Measurements from ENCODE around the gene GLRX5. TPM values are rescaled to one million over a fixed set of nuclear protein-coding genes. Genes with fewer than 3 reads are reported as not detected.
A peak's percentile ranks its signal among the peaks of the same experiment; 100 is the strongest.

GLRX5 gene
- total RNA-seq, 3 donors from 2014 or later: 29.1 to 36.1 (median 33.6) TPM

GRCh38 chr14:95525999-95526398, 8.9 kb upstream of the GLRX5 start:
- TF ChIP-seq CTCF (IDR thresholded peaks at IDR 0.05) (no peak), POLR2A (IDR thresholded peaks at IDR 0.05) (no peak), POLR2AphosphoS5 (IDR thresholded peaks at IDR 0.05) (no peak)
- Histone ChIP-seq H3K27ac (peak overlapping the region in 1 of 2 donors; percentile 84), H3K9me3 (no peaks in the 10 kb centered on the region), H3K4me1 (peaks cover 3 to 4% of the 10 kb centered on the region in 2 donors), H3K27me3 (no peaks in the 10 kb centered on the region), H3K36me3 (no peaks in the 10 kb centered on the region), H3K4me3 (no peak overlapping the region)
- no peak for DNase-seq (ENCODE audit: low spot score in 2 of 2)
- intact Hi-C loops (cut with DNase I; ENCODE audit: low total_unique reads): no loop called here

GRCh38 chr14:95526483-95527386, 8.1 kb upstream of the GLRX5 start:
- Histone ChIP-seq H3K27me3 (no peaks in the 10 kb centered on the region), H3K36me3 (no peaks in the 10 kb centered on the region), H3K27ac (peak overlapping the region; percentile 59 to 84), H3K9me3 (no peaks in the 10 kb centered on the region), H3K4me1 (peaks cover 3 to 9% of the 10 kb centered on the region in 2 donors), H3K4me3 (peak overlapping the region in 1 of 3 donors; percentile 29)
- no peak for DNase-seq (ENCODE audit: low spot score in 2 of 2)
- intact Hi-C loops (cut with DNase I; ENCODE audit: low total_unique reads): no loop called here
- no peak for TF ChIP-seq POLR2A (IDR thresholded peaks at IDR 0.05)
- TF ChIP-seq POLR2AphosphoS5 (IDR thresholded peaks at IDR 0.05): no peak
- TF ChIP-seq CTCF (IDR thresholded peaks at IDR 0.05): no peak

- intact Hi-C loops (cut with DNase I; ENCODE audit: low total_unique reads): no loop called here
- peak; percentile 52 to 71 (median 65) for TF ChIP-seq CTCF (IDR thresholded peaks at IDR 0.05)
- no peak for TF ChIP-seq POLR2A (IDR thresholded peaks at IDR 0.05)
- peak in 1 of 3 donors; percentile 42 for TF ChIP-seq POLR2AphosphoS5 (IDR thresholded peaks at IDR 0.05)
- Histone ChIP-seq H3K9me3 (no peaks in the 10 kb centered on the region), H3K36me3 (no peaks in the 10 kb centered on the region), H3K27me3 (no peaks in the 10 kb centered on the region), H3K4me3 (peak overlapping the region in 1 of 3 donors; percentile 29), H3K4me1 (peaks cover 3 to 17% of the 10 kb centered on the region in 2 donors), H3K27ac (peak overlapping the region; percentile 59 to 84)
- DNase-seq (ENCODE audit: low spot score in 2 of 2): no peak
Measured at GRCh38 chr14:95527387-95528002, 7.4 kb upstream of the GLRX5 start.

GRCh38 chr14:95529216-95529615, 5.6 kb upstream of the GLRX5 start:
- no peak overlapping the region for H3K27ac ChIP-seq
- intact Hi-C loops (cut with DNase I; ENCODE audit: low total_unique reads): no loop called here

More at GRCh38 chr14:95529216-95529615, 5.6 kb upstream of the GLRX5 start:
- TF ChIP-seq POLR2AphosphoS5 (IDR thresholded peaks at IDR 0.05) (no peak), CTCF (IDR thresholded peaks at IDR 0.05) (no peak), POLR2A (IDR thresholded peaks at IDR 0.05) (no peak)
- Histone ChIP-seq H3K9me3 (no peaks in the 10 kb centered on the region), H3K4me1 (peaks cover 6 to 25% of the 10 kb centered on the region in 2 donors), H3K27me3 (no peaks in the 10 kb centered on the region), H3K36me3 (no peaks in the 10 kb centered on the region), H3K4me3 (no peak overlapping the region)
- DNase-seq (ENCODE audit: low spot score in 2 of 2): no peak

Data from breast epithelium (tissue), 4 donors.